HCT116 (cell line): ENCODE measurements around the gene INO80. TPM values are rescaled to one million over a fixed set of nuclear protein-coding genes. Genes with fewer than 3 reads are reported as not detected.

Source experiments
- ATAC-seq: fragments of 200-7000 bp; cut with Tn5 transposase; 2 replicates; pipeline ENCODE4 v1.9.1; 2020; ENCODE audit warnings: mild to moderate bottlenecking, moderate library complexity
- BruUV-seq: library from RNA; stranded (reverse); fragments of 400-500 nt; replicated peaks from 2 replicates; lab custom pipeline; 2021; lab: Mats Ljungman, UMichigan
- CTCF ChIA-PET: fragments of 300-600 bp; sonication (Branson Sonifier 250); formaldehyde crosslinking; loops from one replicate; lab custom pipeline; 2021; ENCODE audit warnings: antibody characterized with exemption; lab: Charles Lee
- POLR2A ChIA-PET: fragments of 300-600, 350-600 bp; sonication (Branson Sonifier 250); formaldehyde crosslinking; loops from one replicate; lab custom pipeline; 2021; ENCODE audit warnings: antibody characterized with exemption; lab: Charles Lee
- RAD21 ChIA-PET, 2 experiments: fragments of 300-600 bp; sonication (Branson Sonifier 250); formaldehyde crosslinking; loops; one replicate each; lab custom pipeline; 2023; ENCODE audit warnings: low total read pairs in 2 of 2; ENCODE audit not compliant: uncharacterized antibody in 2 of 2, unreplicated experiment in 2 of 2, low non-redundant PET in 1 of 2; lab: Charles Lee
- DNase-seq: peaks from one replicate; pipeline ENCODE4 v3.0.0-alpha.2; 2010; ENCODE audit warnings: low read depth, low spot score
- H2AFZ ChIP-seq: fragments of 200-600 bp; shearing (Covaris generic), sonication (generic); 2 replicates; pipeline ENCODE4 v1.6.1; 2017; ENCODE audit warnings: low read depth, mixed run types, mixed read lengths, antibody characterized with exemption, low read length; ENCODE audit not compliant: poor library complexity, severe bottlenecking
- H3K27ac ChIP-seq: 2 replicates; pipeline ENCODE4 v1.5.1; 2012; ENCODE audit warnings: low read depth, low read length
- H3K27me3 ChIP-seq: fragments of 200-600 bp; sonication (generic); 2 replicates; pipeline ENCODE4 v1.6.1; 2016; ENCODE audit warnings: mixed run types, low read length, mixed read lengths; ENCODE audit not compliant: insufficient read depth
- H3K36me3 ChIP-seq, 2 experiments: fragments of 200-500 bp in 1 of 2; fragments of 200-600 bp in 1 of 2; sonication (Bioruptor generic) in 1 of 2; sonication (generic) in 1 of 2; 2 replicates each; pipeline versions ENCODE4 v1.5.1 to v1.6.1; 2014 to 2016; ENCODE audit warnings: low read length in 2 of 2, inconsistent platforms in 1 of 2, mixed read lengths in 1 of 2, mixed run types in 1 of 2; ENCODE audit not compliant: insufficient read depth in 2 of 2, control insufficient read depth in 1 of 2
- H3K4me1 ChIP-seq, 2 experiments: fragments of 200-600 bp in 1 of 2; sonication (generic) in 1 of 2; 2 replicates each; pipeline versions ENCODE4 v1.5.1 to v1.6.1; 2012 to 2017; ENCODE audit warnings: low read length in 2 of 2, inconsistent platforms in 1 of 2, mild to moderate bottlenecking in 1 of 2, mixed read lengths in 1 of 2, mixed run types in 1 of 2, moderate library complexity in 1 of 2; ENCODE audit not compliant: insufficient read depth in 2 of 2, control insufficient read depth in 1 of 2
- H3K4me2 ChIP-seq: fragments of 200-600 bp; sonication (generic); 2 replicates; pipeline ENCODE4 v1.6.1; 2017; ENCODE audit warnings: mixed run types, low read length, mixed read lengths
- H3K4me3 ChIP-seq, 2 experiments: fragments of 200-600 bp in 1 of 2; sonication (generic) in 1 of 2; replicated peaks in 1 of 2; 2 replicates each; pipeline ENCODE4 v1.5.1; 2011 to 2016; ENCODE audit warnings: low read length in 2 of 2, control low read depth in 1 of 2, low read depth in 1 of 2, mild to moderate bottlenecking in 1 of 2, mixed read lengths in 1 of 2, mixed run types in 1 of 2
- H3K79me2 ChIP-seq: fragments of 200-600 bp; sonication (generic); 2 replicates; pipeline ENCODE4 v1.6.1; 2017; ENCODE audit warnings: mild to moderate bottlenecking, mixed run types, low read length, moderate library complexity, mixed read lengths; ENCODE audit not compliant: insufficient read depth
- H3K9ac ChIP-seq: fragments of 200-600 bp; sonication (generic); 2 replicates; pipeline ENCODE4 v1.6.1; 2016; ENCODE audit warnings: low read length, mixed read lengths
- H3K9me2 ChIP-seq: fragments of 200-600 bp; sonication (generic), shearing (Covaris generic); 2 replicates; pipeline ENCODE4 v1.6.1; 2017; ENCODE audit warnings: mixed run types, mild to moderate bottlenecking, moderate library complexity; ENCODE audit not compliant: insufficient read depth
- H3K9me3 ChIP-seq, 2 experiments: fragments of 200-500 bp in 1 of 2; fragments of 200-600 bp in 1 of 2; sonication (Bioruptor generic) in 1 of 2; sonication (generic) in 1 of 2; 2 replicates each; pipeline ENCODE4 v1.6.1; 2014 to 2017; ENCODE audit warnings: low read length in 2 of 2, mixed read lengths in 2 of 2, inconsistent platforms in 1 of 2, low read depth in 1 of 2, mild to moderate bottlenecking in 1 of 2, mixed run types in 1 of 2, moderate library complexity in 1 of 2; ENCODE audit not compliant: control insufficient read depth in 1 of 2, insufficient read depth in 1 of 2
- H4K20me1 ChIP-seq: fragments of 200-600 bp; sonication (generic), shearing (Covaris generic); 2 replicates; pipeline ENCODE4 v1.6.1; 2017; ENCODE audit warnings: mixed run types, mild to moderate bottlenecking, moderate library complexity; ENCODE audit not compliant: insufficient read depth
- EGR1 ChIP-seq: IDR thresholded peaks from 2 replicates; pipeline ENCODE4 v1.6.1; 2012; ENCODE audit warnings: low read depth
- EZH2phosphoT487 ChIP-seq: fragments of 200-600 bp; IDR thresholded peaks from 2 replicates; pipeline ENCODE4 v1.6.1; 2018; ENCODE audit warnings: antibody characterized with exemption, borderline replicate concordance
- SRF ChIP-seq: IDR thresholded peaks from 2 replicates; pipeline ENCODE4 v1.6.1; 2012; ENCODE audit warnings: low read depth
- ZFX ChIP-seq: fragments of 450-650 bp; IDR thresholded peaks from 2 replicates; pipeline ENCODE4 v1.6.1; 2017
- ZNF274 ChIP-seq: fragments of 200-500 bp; sonication (Bioruptor generic); IDR thresholded peaks from 2 replicates; pipeline ENCODE4 v1.6.1; 2014; ENCODE audit warnings: mild to moderate bottlenecking, low read depth, low read length, inconsistent platforms
- intact Hi-C: fragments of 100-400 bp; cut with micrococcal nuclease; formaldehyde crosslinking; loops from 2 replicates; pipeline ENCODE4 v1.10.0; 2022
- total RNA-seq: library from RNA; stranded (reverse); gene quantifications from one replicate; pipeline ENCODE4 v1.2.1, GENCODE V29; 2021; ENCODE audit not compliant: unreplicated experiment
- TF ChIP-seq, protein P1 (sequence below): IDR thresholded peaks from 2 replicates; pipeline ENCODE4 v1.6.1; 2012
- TF ChIP-seq, protein P2 (sequence below): IDR thresholded peaks from 2 replicates; pipeline ENCODE4 v1.6.1; 2012; ENCODE audit warnings: low read depth

INO80 gene
- total RNA-seq, 1 experiment from 2014 or later, result 28.2 TPM

- DNase-seq, result no peak
- Histone ChIP-seq H3K4me1 (no peaks in the 10 kb centered on the region), H3K9ac (no peak overlapping the region), H3K27me3 (no peaks in the 10 kb centered on the region), H3K79me2 (peaks cover 18% of the 10 kb centered on the region; the same call in 1 of the 2 replicates), H3K27ac (no peak overlapping the region), H3K9me2 (no peaks in the 10 kb centered on the region), H3K36me3 (peaks cover 24 to 40% of the 10 kb centered on the region in 2 experiments), H3K4me3 (no peak overlapping the region), H3K9me3 (no peaks in the 10 kb centered on the region), H3K4me2 (no peak overlapping the region), H4K20me1 (no peaks in the 10 kb centered on the region), H2AFZ (no peak overlapping the region)
- ChIA-PET CTCF (no interaction called here), POLR2A (no interaction called here), RAD21 (no interaction called here)
- intact Hi-C loops, result no loop called here
- TF ChIP-seq ZFX (no peak), EZH2phosphoT487 (no peak), SRF (no peak), ZNF274 (no peak), EGR1 (no peak)
- TF ChIP-seq, protein P1, sequence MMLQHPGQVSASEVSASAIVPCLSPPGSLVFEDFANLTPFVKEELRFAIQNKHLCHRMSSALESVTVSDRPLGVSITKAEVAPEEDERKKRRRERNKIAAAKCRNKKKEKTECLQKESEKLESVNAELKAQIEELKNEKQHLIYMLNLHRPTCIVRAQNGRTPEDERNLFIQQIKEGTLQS, result no peak
- TF ChIP-seq, protein P2, sequence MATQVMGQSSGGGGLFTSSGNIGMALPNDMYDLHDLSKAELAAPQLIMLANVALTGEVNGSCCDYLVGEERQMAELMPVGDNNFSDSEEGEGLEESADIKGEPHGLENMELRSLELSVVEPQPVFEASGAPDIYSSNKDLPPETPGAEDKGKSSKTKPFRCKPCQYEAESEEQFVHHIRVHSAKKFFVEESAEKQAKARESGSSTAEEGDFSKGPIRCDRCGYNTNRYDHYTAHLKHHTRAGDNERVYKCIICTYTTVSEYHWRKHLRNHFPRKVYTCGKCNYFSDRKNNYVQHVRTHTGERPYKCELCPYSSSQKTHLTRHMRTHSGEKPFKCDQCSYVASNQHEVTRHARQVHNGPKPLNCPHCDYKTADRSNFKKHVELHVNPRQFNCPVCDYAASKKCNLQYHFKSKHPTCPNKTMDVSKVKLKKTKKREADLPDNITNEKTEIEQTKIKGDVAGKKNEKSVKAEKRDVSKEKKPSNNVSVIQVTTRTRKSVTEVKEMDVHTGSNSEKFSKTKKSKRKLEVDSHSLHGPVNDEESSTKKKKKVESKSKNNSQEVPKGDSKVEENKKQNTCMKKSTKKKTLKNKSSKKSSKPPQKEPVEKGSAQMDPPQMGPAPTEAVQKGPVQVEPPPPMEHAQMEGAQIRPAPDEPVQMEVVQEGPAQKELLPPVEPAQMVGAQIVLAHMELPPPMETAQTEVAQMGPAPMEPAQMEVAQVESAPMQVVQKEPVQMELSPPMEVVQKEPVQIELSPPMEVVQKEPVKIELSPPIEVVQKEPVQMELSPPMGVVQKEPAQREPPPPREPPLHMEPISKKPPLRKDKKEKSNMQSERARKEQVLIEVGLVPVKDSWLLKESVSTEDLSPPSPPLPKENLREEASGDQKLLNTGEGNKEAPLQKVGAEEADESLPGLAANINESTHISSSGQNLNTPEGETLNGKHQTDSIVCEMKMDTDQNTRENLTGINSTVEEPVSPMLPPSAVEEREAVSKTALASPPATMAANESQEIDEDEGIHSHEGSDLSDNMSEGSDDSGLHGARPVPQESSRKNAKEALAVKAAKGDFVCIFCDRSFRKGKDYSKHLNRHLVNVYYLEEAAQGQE, result no peak
- no peak for ATAC-seq
- no TSS peak for BruUV-seq
Observed at GRCh38 chr15:41043276-41043951, 72.7 kb downstream of the INO80 start.
